GM19468 (cell line): Measurements from ENCODE around the gene LILRB3.
"Not testable (repeated sequence)": the region's sequence is repeated elsewhere in the genome, so short reads cannot be mapped to it uniquely, and the experiment has no call there.

Experiments used
- ATAC-seq: cut with Tn5 transposase; IDR thresholded peaks from one replicate; pipeline ENCODE4 v1.9.1; 2021; ENCODE audit warnings: mild to moderate bottlenecking, moderate library complexity, moderate number of reproducible peaks; ENCODE audit not compliant: unreplicated experiment; ENCODE audit errors: extremely low read depth

LILRB3 gene

GRCh38 chr19:54191811-54192453 lies 30.9 kb downstream of the LILRB3 start:
- no peak for ATAC-seq

- ATAC-seq: peak; percentile 12
Observed at GRCh38 chr19:54191011-54191810, 31.6 kb downstream of the LILRB3 start, which contains the start of gene TSEN34. Gene TSEN34 (plus strand): TSS chr19:54191308. CDS start chr19:54191365, 57 bp downstream.

GRCh38 chr19:54190503-54191010 lies 32.2 kb downstream of the LILRB3 start:
- peak; percentile 35 for ATAC-seq

- ATAC-seq: peak; percentile 29
Observed at GRCh38 chr19:54189735-54190502, 32.9 kb downstream of the LILRB3 start.

- ATAC-seq: peak; percentile 19
Observed at GRCh38 chr19:54189145-54189734, 33.6 kb downstream of the LILRB3 start, which contains the start of gene MBOAT7. Gene MBOAT7 (minus strand): TSS chr19:54189580. CDS start chr19:54188508, 1,072 bp downstream.

- ATAC-seq: no peak
Observed at GRCh38 chr19:54188215-54188871, 34.5 kb downstream of the LILRB3 start.

GRCh38 chr19:54186934-54187381 lies 35.8 kb downstream of the LILRB3 start:
- ATAC-seq: no peak

- ATAC-seq: no peak
Observed at GRCh38 chr19:54186351-54186750, 36.5 kb downstream of the LILRB3 start.

GRCh38 chr19:54183431-54183830 lies 39.4 kb downstream of the LILRB3 start:
- no peak for ATAC-seq

GRCh38 chr19:54181894-54182293 lies 40.9 kb downstream of the LILRB3 start:
- ATAC-seq: not testable (repeated sequence)

- ATAC-seq: no peak
Observed at GRCh38 chr19:54180691-54181091, 42.1 kb downstream of the LILRB3 start.

- ATAC-seq: no peak
Observed at GRCh38 chr19:54179921-54180461, 42.8 kb downstream of the LILRB3 start.

- ATAC-seq: no peak
Observed at GRCh38 chr19:54179262-54179852, 43.5 kb downstream of the LILRB3 start.

GRCh38 chr19:54178581-54179261 lies 44.1 kb downstream of the LILRB3 start:
- ATAC-seq: no peak

GRCh38 chr19:54173951-54174834 lies 48.6 kb downstream of the LILRB3 start:
- ATAC-seq: no peak

- ATAC-seq: no peak
Observed at GRCh38 chr19:54173359-54173699, 49.5 kb downstream of the LILRB3 start.
